Measurements from ENCODE around the gene FDPS.
"Not testable (repeated sequence)": the region's sequence is repeated elsewhere in the genome, so short reads cannot be mapped to it uniquely, and the experiment has no call there.

The FDPS gene

DNA sequence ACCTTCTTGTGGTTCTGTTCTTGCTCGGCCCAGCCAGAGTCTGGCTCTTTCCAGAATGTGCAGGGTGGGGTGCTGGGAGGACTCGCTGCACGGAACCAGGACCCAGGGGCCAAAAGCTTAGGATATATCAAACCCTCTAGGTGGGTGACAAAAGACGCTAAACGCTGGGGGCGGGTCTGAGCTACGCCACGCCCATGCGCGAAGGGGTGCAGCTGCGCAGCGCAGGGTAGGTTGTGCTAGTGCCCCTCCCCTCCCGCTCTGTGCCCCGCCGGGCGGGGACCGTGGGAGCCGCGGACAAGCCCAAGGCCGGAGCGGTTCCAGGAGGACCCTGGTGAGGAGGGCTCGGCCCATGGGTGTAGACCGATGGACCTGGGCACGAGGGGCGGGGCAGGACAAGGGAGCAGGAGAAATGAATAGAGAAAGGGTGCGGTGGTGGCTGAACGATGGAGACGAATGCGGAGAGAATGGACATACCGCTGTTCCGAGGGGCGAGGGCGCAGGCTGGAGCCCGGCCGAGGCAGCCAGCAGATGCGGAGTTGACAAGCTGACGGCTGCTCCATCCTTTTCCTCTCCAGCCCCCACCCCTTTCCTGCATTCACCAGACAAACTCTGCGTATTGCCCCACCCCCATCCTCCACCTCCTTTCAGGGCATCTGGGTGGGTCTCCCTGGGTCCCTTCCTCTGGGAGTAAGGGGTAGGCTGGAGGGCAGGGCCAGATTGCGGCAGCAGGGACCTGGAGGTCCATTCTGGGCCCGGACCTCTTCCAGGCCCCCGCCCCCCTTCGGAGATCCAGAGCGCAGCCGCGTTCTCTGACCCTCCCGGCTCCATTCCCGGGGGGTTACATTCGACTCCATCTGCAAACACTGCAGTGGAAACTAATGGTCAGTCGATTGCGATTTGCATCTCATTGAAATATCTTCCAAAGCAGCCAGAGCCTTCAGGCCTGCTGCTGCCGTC, 12.3 kb downstream of the FDPS start, which contains the start of gene RUSC1:
Gene RUSC1 (plus strand): TSS at position 234 of the 957 bp plus-strand sequence. CDS start 880 bp downstream, outside the sequence.
- DNase-seq: peak; percentile 62 to 65

DNA sequence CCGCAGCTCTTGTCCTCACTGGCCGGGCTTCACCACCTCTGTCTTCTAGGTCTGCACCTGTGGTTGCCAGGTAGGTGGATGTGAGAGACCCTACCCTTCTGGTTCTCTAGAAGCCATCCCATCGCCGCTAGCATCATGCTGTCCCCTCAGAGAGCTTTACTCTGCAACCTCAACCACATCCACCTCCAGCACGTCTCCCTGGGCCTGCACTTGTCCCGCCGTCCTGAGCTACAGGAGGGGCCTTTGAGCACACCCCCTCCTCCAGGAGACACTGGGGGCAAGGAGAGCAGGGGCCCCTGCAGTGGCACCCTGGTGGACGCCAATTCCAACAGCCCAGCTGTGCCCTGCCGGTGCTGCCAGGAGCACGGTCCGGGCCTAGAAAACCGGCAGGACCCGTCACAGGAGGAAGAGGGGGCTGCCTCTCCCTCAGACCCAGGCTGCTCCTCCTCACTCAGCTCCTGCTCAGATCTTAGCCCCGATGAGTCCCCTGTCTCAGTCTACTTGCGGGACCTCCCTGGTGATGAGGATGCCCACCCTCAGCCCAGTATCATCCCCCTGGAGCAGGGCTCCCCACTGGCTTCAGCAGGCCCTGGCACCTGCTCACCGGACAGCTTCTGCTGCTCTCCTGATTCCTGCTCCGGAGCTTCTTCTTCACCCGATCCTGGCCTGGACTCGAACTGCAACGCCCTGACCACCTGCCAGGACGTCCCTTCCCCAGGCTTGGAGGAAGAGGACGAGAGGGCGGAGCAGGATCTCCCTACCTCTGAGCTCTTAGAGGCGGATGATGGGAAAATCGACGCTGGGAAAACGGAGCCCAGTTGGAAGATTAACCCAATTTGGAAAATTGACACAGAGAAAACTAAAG, 13.2 kb downstream of the FDPS start:
- DNase-seq: no peak

DNA sequence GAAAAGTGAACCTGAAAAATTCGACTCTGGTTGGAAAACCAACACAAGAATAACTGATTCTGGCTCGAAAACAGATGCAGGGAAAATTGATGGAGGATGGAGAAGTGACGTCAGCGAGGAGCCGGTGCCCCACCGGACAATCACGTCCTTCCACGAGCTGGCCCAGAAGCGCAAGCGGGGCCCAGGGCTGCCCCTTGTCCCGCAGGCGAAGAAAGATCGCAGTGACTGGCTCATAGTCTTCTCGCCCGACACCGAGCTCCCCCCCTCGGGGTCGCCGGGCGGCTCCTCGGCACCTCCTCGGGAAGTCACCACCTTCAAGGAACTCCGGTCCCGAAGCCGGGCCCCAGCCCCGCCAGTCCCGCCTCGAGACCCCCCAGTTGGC, 13.9 kb downstream of the FDPS start:
- no peak for DNase-seq

- peak; percentile 78 to 85 for DNase-seq
Measured at GRCh38 chr1:155322953-155323728, 14.5 kb downstream of the FDPS start.

DNA sequence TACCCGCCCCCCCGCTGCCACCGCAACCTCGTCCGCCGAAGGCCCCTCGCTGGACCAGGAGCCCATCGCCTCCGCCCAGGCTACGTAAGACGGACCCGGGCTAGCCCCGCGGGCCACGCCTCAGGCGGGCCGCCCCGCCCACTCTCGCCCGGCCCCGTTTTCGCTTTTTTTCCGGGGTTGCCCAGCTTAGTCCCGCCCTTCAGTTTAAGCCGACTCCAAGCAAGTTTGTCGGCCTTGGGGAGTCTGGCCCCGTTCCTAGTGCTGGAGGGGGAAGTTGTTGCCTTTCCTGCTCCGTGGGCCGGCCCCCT, 15.0 kb downstream of the FDPS start:
- peak; percentile 69 to 71 for DNase-seq

DNA sequence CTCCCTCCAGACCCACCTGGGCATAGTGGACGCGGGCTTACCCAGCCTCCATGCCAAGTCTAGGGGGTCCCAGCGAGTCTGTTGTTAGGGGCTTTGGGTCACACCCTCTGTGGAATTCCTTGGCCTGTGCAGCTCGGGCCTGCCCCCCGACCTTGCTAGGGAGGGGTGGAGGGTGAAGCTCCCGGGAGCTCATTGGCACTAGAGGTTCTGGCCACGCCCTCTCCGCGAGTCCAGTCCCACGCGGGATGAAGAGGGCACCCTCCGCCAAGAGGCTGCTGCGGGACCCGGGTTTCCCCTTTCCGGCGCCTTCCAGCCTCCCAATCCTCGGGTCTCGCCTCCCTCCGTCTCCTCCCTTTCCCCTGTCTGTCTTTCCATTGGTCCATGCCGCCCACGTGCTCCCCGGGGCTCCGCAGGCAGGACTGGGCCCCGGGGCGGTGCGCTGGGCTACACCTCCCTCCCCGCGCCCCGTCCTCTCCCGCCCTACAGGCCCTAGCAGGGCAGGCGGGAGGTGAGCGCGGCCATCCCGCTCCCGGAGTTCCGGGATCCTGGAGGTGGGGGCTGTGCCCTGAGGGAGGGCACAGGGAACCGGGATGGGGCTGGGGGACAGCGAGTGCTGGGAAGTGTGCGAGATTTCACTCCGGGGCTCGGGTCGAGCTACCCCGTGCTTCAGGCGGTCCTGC, 15.5 kb downstream of the FDPS start:
- peak; percentile 78 to 81 for DNase-seq

DNA sequence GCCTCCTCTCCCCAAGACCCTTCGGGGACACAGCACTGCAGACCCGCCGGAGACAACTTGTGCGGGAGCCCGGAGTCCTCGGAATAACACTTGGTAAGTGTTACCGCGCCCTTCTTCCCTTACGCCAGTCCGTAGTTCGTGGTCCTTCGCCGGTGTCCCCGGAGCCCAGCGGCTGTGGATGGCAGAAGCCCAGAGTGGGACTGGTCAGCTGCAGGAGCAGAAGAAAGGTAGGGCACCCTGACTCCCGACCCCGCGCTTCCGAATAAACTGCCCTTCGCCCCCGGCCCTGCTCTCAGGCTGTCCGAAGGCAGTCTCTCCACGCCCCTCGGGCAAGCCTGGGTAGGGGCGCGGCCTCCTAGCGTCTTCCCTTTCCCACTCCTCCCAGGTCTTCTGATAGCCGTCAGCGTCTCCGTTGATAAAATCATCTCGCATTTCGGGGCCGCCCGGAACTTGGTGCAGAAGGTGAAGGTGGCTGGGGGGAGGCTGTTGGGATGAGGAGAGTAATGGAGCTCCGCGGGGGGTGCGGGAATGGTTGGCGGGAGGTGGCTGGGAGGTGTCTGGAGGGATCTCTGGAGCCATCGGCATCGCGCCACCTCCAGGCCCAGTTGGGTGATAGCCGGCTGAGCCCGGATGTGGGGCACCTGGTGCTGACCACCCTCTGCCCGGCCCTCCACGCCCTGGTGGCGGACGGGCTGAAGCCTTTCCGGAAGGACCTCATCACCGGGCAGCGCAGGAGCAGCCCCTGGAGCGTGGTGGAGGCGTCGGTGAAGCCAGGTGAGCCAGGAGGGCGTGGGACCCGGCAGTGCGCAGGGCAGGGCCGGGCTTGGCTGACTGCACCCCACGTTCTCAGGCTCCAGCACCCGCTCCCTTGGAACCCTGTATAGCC, 16.3 kb downstream of the FDPS start:
- DNase-seq: no peak

DNA sequence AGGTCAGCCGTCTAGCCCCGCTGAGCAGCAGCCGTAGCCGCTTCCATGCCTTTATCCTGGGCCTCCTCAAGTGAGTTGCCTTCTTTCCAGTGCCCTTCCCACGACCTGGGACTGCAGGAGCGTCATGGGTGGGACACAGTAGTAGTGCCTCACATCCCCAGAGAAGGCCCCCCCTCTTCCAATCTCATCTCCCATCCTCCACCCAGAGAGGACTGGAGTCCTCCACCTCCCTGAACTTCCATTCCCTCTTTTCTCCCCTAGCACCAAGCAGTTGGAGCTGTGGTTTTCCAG, 16.9 kb downstream of the FDPS start:
- no peak for DNase-seq

DNA sequence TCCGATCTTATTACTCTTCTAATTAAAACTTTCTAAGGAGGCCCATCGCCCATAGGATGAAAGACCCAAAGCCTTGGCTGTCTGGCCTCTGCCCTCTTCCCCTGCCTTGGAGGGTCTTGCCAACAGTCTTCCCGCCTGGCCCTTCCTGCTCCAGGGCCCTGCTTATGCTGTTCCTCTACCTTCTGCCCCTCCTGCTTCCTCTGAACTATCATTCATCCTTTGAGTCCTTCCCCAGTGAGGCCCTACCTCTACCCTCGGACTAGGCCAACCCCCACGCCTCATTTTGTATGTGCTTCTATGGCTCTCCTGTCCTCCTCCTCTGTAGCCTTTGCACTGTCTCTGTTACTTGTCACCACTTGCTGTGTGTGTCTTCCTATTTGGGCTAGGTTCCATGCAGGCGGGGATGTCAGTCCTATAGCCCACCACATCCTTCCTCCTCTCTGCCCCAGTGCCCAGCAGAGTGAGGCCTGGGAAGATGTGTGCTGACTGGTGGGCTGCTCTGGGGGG, 17.4 kb downstream of the FDPS start:
- DNase-seq: no peak

DNA sequence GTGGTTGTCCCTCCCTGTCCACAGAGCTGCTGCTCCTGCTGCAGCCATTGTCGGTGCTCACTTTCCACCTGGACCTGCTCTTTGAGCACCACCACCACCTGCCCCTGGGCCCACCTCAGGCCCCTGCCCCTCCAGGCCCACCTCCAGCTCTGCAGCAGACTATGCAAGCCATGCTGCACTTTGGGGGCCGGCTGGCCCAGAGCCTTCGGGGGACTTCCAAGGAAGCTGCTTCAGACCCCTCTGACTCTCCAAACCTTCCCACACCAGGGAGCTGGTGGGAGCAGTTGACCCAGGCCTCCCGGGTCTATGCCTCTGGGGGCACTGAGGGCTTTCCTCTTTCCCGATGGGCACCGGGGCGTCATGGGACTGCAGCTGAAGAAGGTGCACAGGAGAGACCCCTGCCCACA, 18.0 kb downstream of the FDPS start:
- DNase-seq: no peak

DNA sequence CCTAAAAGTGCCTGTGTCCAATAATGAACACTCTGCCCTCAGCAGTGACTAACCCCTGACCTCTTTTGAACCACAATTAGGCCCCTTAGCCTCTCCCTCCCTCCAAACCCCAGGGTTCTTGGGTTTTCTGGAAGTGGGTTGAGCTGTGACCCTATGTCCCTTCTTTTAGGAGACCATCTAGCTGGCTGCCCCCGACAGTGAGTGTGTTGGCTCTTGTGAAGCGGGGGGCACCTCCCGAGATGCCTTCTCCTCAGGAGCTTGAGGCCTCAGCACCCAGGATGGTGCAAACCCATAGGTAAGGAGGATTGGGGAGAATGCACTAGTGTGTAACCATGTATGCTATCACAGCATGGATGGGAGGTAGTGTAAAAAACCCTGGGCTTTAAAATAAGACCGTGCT, 19.3 kb downstream of the FDPS start:
- no peak for DNase-seq

DNA sequence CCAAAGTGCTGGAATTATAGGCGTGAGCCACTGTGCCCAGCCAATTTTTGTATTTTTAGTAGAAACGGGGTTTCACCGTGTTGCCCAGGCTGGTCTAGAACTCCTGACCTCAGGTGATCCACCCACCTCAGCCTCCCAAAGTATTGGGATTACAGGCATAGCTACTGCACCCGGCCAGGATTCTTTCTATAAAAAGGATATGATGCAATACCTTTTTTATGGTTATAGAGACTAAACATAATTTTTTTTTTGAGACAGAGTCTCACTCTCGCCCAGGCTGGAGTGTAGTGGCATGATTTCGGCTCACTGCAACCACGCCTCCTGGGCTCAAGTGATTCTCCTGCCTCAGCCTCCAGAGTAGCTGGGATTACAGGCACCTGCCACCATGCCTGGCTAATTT, 20.2 kb downstream of the FDPS start:
- not testable (repeated sequence) for DNase-seq

- DNase-seq: no peak
Measured at GRCh38 chr1:155329980-155330598, 21.4 kb downstream of the FDPS start.

GRCh38 chr1:155334962-155335361, 26.3 kb downstream of the FDPS start:
- DNase-seq: no peak

- DNase-seq: no peak
Measured at GRCh38 chr1:155339515-155340097, 30.9 kb downstream of the FDPS start.

DNA sequence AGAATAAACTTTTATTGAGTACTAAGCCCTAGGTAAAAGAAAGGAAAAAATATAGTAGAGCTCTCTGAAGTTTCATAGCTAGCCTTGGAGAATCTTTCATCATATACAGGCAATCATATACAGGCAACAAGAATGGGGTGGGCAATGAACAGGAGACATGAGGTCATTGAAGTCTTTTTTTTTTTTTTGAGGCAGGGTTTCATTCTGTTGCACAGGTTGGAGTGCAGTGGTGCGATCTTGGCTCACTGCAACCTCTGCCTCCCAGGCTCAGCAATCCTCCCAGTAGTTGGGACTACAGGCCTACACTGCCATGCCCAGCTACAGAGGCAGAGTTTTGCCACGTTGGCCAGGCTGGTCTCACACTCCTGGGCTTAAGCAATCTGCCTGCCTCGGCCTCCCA, 34.2 kb downstream of the FDPS start:
- DNase-seq: no peak

- DNase-seq: no peak
Measured at GRCh38 chr1:155352631-155353030, 44.0 kb downstream of the FDPS start.

DNA sequence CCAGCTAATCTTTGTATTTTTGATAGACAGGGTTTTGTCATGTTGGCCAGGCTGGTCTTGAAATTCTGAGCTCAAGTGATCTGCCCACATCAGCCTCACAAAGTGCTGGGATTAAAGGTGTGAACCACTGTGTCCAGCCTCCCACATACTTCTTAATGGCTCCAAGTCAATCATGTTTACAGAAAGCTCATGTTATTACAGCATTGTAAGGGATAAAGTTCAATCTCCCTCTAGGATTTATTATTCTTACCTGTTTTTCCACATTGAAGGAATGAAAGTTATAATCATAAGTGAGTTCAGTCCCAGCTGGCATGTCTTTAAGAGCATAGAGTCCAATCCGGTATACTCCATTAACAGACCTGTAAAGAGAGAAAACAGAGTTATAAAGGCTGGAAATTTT, 51.4 kb downstream of the FDPS start:
- DNase-seq: no peak

All from activated CD4-positive, alpha-beta T cell treated with anti-CD3 and anti-CD28 coated beads, Interleukin-2, amount 50 U/mL, for 4 hours (primary cell).